Activated CD4-positive, alpha-beta T cell treated with anti-CD3 and anti-CD28 coated beads, Interleukin-2, amount 50 U/mL, for 1 hour (primary cell): Measurements from ENCODE around the gene CAMK1D.

ENCODE experiments used
- DNase-seq: peaks from one replicate; pipeline ENCODE4 v3.0.0-alpha.2; 2020

The CAMK1D gene

GRCh38 chr10:12633776-12634620, 284.7 kb downstream of the CAMK1D start:
- no peak for DNase-seq

- no peak for DNase-seq
Measured at GRCh38 chr10:12634621-12634931, 285.2 kb downstream of the CAMK1D start.

- DNase-seq, result peak; percentile 18
Measured at GRCh38 chr10:12635127-12635541, 285.8 kb downstream of the CAMK1D start.

- DNase-seq, result no peak
Measured at GRCh38 chr10:12636571-12636970, 287.2 kb downstream of the CAMK1D start.

- DNase-seq, result no peak
Measured at GRCh38 chr10:12637649-12638048, 288.3 kb downstream of the CAMK1D start.

- no peak for DNase-seq
Measured at GRCh38 chr10:12638103-12638502, 288.8 kb downstream of the CAMK1D start.

- no peak for DNase-seq
Measured at GRCh38 chr10:12638781-12639180, 289.4 kb downstream of the CAMK1D start.

- no peak for DNase-seq
Measured at GRCh38 chr10:12639996-12640944, 290.9 kb downstream of the CAMK1D start.

GRCh38 chr10:12642036-12642435, 292.7 kb downstream of the CAMK1D start:
- no peak for DNase-seq

- no peak for DNase-seq
Measured at GRCh38 chr10:12643279-12643678, 293.9 kb downstream of the CAMK1D start.

GRCh38 chr10:12644380-12645144, 295.2 kb downstream of the CAMK1D start:
- DNase-seq, result no peak

- DNase-seq, result no peak
Measured at GRCh38 chr10:12645449-12645848, 296.1 kb downstream of the CAMK1D start.

- DNase-seq, result no peak
Measured at GRCh38 chr10:12649012-12649584, 299.8 kb downstream of the CAMK1D start.

GRCh38 chr10:12650122-12650521, 300.8 kb downstream of the CAMK1D start:
- no peak for DNase-seq

GRCh38 chr10:12650538-12651298, 301.4 kb downstream of the CAMK1D start:
- DNase-seq, result no peak

- DNase-seq, result no peak
Measured at GRCh38 chr10:12655940-12656339, 306.6 kb downstream of the CAMK1D start.

GRCh38 chr10:12656518-12657142, 307.3 kb downstream of the CAMK1D start:
- DNase-seq, result no peak

GRCh38 chr10:12657489-12657888, 308.1 kb downstream of the CAMK1D start:
- DNase-seq, result no peak

- DNase-seq, result no peak
Measured at GRCh38 chr10:12658526-12658925, 309.2 kb downstream of the CAMK1D start.

GRCh38 chr10:12659706-12660105, 310.4 kb downstream of the CAMK1D start:
- DNase-seq, result no peak

- DNase-seq, result no peak
Measured at GRCh38 chr10:12660812-12661211, 311.5 kb downstream of the CAMK1D start.
